ENCODE data around the gene ITIH4. TPM values are rescaled to one million over a fixed set of nuclear protein-coding genes. Genes with fewer than 3 reads are reported as not detected.

ITIH4 gene
- total and polyA plus RNA-seq, 9 of the 15 experiments (the other 6 are each of a cell fraction or from before 2014, with no cell fraction given): 0.09 to 0.62 (median 0.20) TPM; not detected in 6

- no peak overlapping the region for H3K9ac ChIP-seq (ENCODE audit: insufficient read depth in 1 of 2, low read depth in 2 of 2, low read length in 2 of 2)
- 66% methylated on average over 7 of the region's 7 CpGs for WGBS (ENCODE audit: insufficient coverage, low coverage, missing lambda C conversion rate)
- H3K9me3 ChIP-seq (replicated peaks; ENCODE audit: control insufficient read depth, insufficient read depth, low read depth, low read length): no peaks in the 10 kb centered on the region
- H3K4me3 ChIP-seq: no peak overlapping the region
- H2AFZ ChIP-seq (ENCODE audit: low read depth, low read length): no peak overlapping the region
- FAIRE-seq (no peak), ATAC-seq (no peak), DNase-seq (ENCODE audit: extremely low read depth in 1 of 4, low spot score in 3 of 4) (no peak)
- H3K36me3 ChIP-seq (ENCODE audit: control insufficient read depth, insufficient read depth, low read length): peaks cover 6% of the 10 kb centered on the region; the same call in 1 of the 3 replicates
- intact Hi-C loops (cut with micrococcal nuclease) (no loop called here), in situ Hi-C loops (cut with MboI) (loop anchor here (10.0 kb wide), 1 partner anchor 227 kb away; no protein-coding TSS in a partner anchor)
- H3K79me2 ChIP-seq (ENCODE audit: control insufficient read depth, insufficient read depth, low read length): no peaks in the 10 kb centered on the region
- H3K9me1 ChIP-seq (ENCODE audit: control insufficient read depth, insufficient read depth, low read length): no peaks in the 10 kb centered on the region
- POLR2A ChIA-PET: interaction anchor here (0.9 to 1.0 kb wide), 2 partner anchors 8 to 10 kb away, joined by 3 read pairs; no protein-coding TSS in a partner anchor
- H3K27ac ChIP-seq (ENCODE audit: extremely low read depth, low read depth, low read length): no peak overlapping the region
- no TSS peak for BruUV-seq (replicated peaks)
- H3K4me1 ChIP-seq (replicated peaks in 1 of 2; ENCODE audit: control insufficient read depth in 2 of 2, insufficient read depth in 2 of 2, low read length in 2 of 2): no peaks in the 10 kb centered on the region
- H3K27me3 ChIP-seq (ENCODE audit: control insufficient read depth in 2 of 2, insufficient read depth in 2 of 2, low read length in 2 of 2): no peaks in the 10 kb centered on the region
- CTCF ChIA-PET (ENCODE audit: low intra/inter-chr PET ratio): no interaction called here
- no peak for TF ChIP-seq LARP7 (IDR thresholded peaks at IDR 0.05)
- no peak for TF ChIP-seq MAFF (IDR thresholded peaks at IDR 0.05; ENCODE audit: low read length)
- no peak for TF ChIP-seq C11orf30 (IDR thresholded peaks at IDR 0.05; ENCODE audit: low read depth)
- TF ChIP-seq RBM22 (IDR thresholded peaks at IDR 0.05; ENCODE audit: low read depth, low read length, poor library complexity, severe bottlenecking): no peak
- no peak for TF ChIP-seq RCOR1 (IDR thresholded peaks at IDR 0.05; ENCODE audit: borderline replicate concordance in 1 of 2, low read depth in 2 of 2, low read length in 2 of 2)
- TF ChIP-seq, protein P1, sequence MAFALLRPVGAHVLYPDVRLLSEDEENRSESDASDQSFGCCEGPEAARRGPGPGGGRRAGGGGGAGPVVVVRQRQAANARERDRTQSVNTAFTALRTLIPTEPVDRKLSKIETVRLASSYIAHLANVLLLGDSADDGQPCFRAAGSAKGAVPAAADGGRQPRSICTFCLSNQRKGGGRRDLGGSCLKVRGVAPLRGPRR (CRISPR knock-in tag; IDR thresholded peaks at IDR 0.05): no peak
- no peak for TF ChIP-seq HIVEP1 (CRISPR knock-in tag; IDR thresholded peaks at IDR 0.05)
- TF ChIP-seq, protein P2, sequence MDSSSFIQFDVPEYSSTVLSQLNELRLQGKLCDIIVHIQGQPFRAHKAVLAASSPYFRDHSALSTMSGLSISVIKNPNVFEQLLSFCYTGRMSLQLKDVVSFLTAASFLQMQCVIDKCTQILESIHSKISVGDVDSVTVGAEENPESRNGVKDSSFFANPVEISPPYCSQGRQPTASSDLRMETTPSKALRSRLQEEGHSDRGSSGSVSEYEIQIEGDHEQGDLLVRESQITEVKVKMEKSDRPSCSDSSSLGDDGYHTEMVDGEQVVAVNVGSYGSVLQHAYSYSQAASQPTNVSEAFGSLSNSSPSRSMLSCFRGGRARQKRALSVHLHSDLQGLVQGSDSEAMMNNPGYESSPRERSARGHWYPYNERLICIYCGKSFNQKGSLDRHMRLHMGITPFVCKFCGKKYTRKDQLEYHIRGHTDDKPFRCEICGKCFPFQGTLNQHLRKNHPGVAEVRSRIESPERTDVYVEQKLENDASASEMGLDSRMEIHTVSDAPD (CRISPR knock-in tag; IDR thresholded peaks at IDR 0.05): no peak
- TF ChIP-seq ZNF699 (CRISPR knock-in tag; IDR thresholded peaks at IDR 0.05; ENCODE audit: insufficient replicate concordance): no peak
- TF ChIP-seq ZNF507 (tag; conservative IDR thresholded peaks at IDR 0.05): no peak
- no peak for TF ChIP-seq POLR3A (IDR thresholded peaks at IDR 0.05; ENCODE audit: borderline replicate concordance, extremely low read depth, insufficient read depth, insufficient read length)
- 0 out of 2 replicates have a peak, but pooled peaks cover 7% of the 10 kb centered on the region for H4K20me1 ChIP-seq (replicated peaks; ENCODE audit: control insufficient read depth, insufficient read depth, low read length)
- no peak overlapping the region for H3K4me2 ChIP-seq (ENCODE audit: insufficient read depth, low read length)
Measured at GRCh38 chr3:52847726-52848125, 17.3 kb upstream of the ITIH4 start.

Measured in K562 (cell line).